Muscle layer of colon (tissue), 2 donors: Measurements from ENCODE around the gene TM7SF3.
"Not testable (repeated sequence)": the region's sequence is repeated elsewhere in the genome, so short reads cannot be mapped to it uniquely, and the experiment has no call there.

Source experiments
- H3K27ac ChIP-seq: one replicate; pipeline ENCODE4 v1.7.0; 2013; ENCODE audit warnings: low read depth, mild to moderate bottlenecking, low read length, moderate library complexity
- H3K27me3 ChIP-seq, 2 donors: one replicate each; pipeline ENCODE4 v1.7.0; 2013; ENCODE audit warnings: low read length in 2 of 2, mild to moderate bottlenecking in 2 of 2; ENCODE audit not compliant: insufficient read depth in 2 of 2, control insufficient read depth in 1 of 2
- H3K36me3 ChIP-seq: one replicate; pipeline ENCODE4 v1.7.0; 2013; ENCODE audit warnings: mild to moderate bottlenecking, low read length; ENCODE audit not compliant: insufficient read depth
- H3K4me1 ChIP-seq: one replicate; pipeline ENCODE4 v1.7.0; 2013; ENCODE audit warnings: mild to moderate bottlenecking, low read length; ENCODE audit not compliant: insufficient read depth
- H3K4me3 ChIP-seq, 2 donors: one replicate each; pipeline ENCODE4 v1.7.0; 2013; ENCODE audit warnings: low read length in 2 of 2, low read depth in 1 of 2, mild to moderate bottlenecking in 1 of 2, moderate library complexity in 1 of 2
- H3K9ac ChIP-seq: one replicate; pipeline ENCODE4 v1.7.0; 2013; ENCODE audit warnings: low read length
- H3K9me3 ChIP-seq: one replicate; pipeline ENCODE4 v1.7.0; 2013; ENCODE audit warnings: mild to moderate bottlenecking, low read length
- donor health status: abdominal sarcoma.
- donor health status: Adenocarcinoma of cecum.

TM7SF3 gene

DNA sequence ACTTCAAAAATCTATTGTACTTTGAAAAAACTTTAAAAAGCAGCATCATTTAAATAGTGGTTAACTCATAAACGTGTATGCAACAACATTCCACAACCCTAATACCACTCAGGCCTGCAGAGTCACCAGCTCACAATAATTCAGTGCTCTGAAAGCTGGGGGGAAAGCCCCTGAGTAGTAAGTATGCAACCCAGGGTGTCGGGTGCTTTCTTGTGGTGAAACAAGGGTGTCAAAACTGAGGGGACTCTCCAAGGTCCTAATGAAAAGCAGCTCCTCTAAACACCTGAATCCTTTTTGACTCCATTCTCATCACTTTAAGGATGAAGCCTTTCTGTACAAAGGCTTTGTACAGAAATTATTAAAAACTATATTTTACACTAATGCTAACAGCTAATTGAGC is 42.2 kb downstream of the TM7SF3 start:
- H3K9me3 ChIP-seq: no peaks in the 10 kb centered on the region
- no peaks in the 10 kb centered on the region for H3K27me3 ChIP-seq
- H3K27ac ChIP-seq: no peak overlapping the region
- H3K9ac ChIP-seq: no peak overlapping the region
- H3K4me1 ChIP-seq: no peaks in the 10 kb centered on the region
- H3K36me3 ChIP-seq: peaks cover 33% of the 10 kb centered on the region
- H3K4me3 ChIP-seq: no peak overlapping the region

- peaks cover 34% of the 10 kb centered on the region for H3K36me3 ChIP-seq
- H3K4me1 ChIP-seq: no peaks in the 10 kb centered on the region
- no peak overlapping the region for H3K4me3 ChIP-seq
- no peak overlapping the region for H3K9ac ChIP-seq
- H3K27ac ChIP-seq: no peak overlapping the region
- H3K9me3 ChIP-seq: no peaks in the 10 kb centered on the region
- H3K27me3 ChIP-seq: no peaks in the 10 kb centered on the region
These were observed 44.0 kb downstream of the TM7SF3 start for GRCh38 chr12:26970136-26970535.

- Histone ChIP-seq H3K27me3 (no peaks in the 10 kb centered on the region), H3K36me3 (peaks cover 32% of the 10 kb centered on the region), H3K4me1 (no peaks in the 10 kb centered on the region)
These were observed 47.3 kb downstream of the TM7SF3 start for GRCh38 chr12:26966842-26967241.

GRCh38 chr12:26963413-26963812 is 50.8 kb downstream of the TM7SF3 start:
- H3K9me3 ChIP-seq: no peaks in the 10 kb centered on the region
- H3K36me3 ChIP-seq: peaks cover 16% of the 10 kb centered on the region
- H3K27me3 ChIP-seq: no peaks in the 10 kb centered on the region
- H3K4me1 ChIP-seq: no peaks in the 10 kb centered on the region
- H3K9ac ChIP-seq: no peak overlapping the region
- no peak overlapping the region for H3K4me3 ChIP-seq
- no peak overlapping the region for H3K27ac ChIP-seq

More at GRCh38 chr12:26966842-26967241, 47.3 kb downstream of the TM7SF3 start:
- H3K9me3 ChIP-seq: no peaks in the 10 kb centered on the region
- H3K4me3 ChIP-seq: no peak overlapping the region
- H3K27ac ChIP-seq: no peak overlapping the region
- no peak overlapping the region for H3K9ac ChIP-seq

DNA sequence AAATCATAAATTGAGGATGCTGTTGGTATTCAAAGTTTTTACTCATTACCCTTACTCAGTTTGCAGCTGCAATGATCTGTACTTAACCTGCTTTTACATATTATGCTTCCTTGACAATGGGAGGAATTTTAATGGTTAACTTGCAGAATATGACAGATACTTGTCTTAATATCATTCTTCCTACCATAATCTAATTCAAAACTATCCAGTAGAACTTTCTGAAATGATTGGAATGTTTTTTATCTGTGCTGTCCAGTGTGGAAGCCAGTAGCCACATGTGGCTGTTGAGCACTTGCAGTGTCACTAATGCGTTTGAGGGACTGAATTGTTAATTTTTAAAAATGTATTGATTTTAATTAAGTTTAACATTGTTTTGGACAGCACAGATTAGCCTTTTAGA is 52.4 kb downstream of the TM7SF3 start:
- no peak overlapping the region for H3K27ac ChIP-seq
- no peak overlapping the region for H3K4me3 ChIP-seq
- H3K9ac ChIP-seq: no peak overlapping the region
- H3K36me3 ChIP-seq: peaks cover 20% of the 10 kb centered on the region
- no peaks in the 10 kb centered on the region for H3K4me1 ChIP-seq
- H3K9me3 ChIP-seq: no peaks in the 10 kb centered on the region
- no peaks in the 10 kb centered on the region for H3K27me3 ChIP-seq

DNA sequence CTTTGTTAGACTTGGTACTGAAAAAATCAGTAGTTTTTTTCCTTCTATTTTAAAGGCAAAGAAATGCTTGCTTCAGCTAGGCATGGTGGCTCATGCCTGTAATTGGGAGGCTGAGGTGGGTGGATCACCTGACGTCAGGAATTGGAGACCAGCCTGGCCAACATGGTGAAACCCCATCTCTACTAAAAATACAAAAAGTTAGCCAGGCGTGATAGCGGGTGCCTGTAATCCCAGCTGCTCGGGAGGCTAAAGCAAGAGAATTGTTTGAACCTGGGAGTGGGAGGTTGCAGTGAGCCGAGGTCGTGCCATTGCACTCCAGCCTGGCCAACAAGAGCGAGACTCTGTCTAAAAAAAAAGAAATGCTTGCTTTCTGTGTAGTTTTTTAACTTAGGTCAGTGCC is 52.8 kb downstream of the TM7SF3 start:
- not testable (repeated sequence) for H3K27ac ChIP-seq, H3K9ac ChIP-seq, H3K27me3 ChIP-seq, H3K4me3 ChIP-seq, H3K4me1 ChIP-seq, H3K9me3 ChIP-seq
- H3K36me3 ChIP-seq: peaks cover 20% of the 10 kb centered on the region

GRCh38 chr12:26954027-26954426 is 60.2 kb downstream of the TM7SF3 start:
- Histone ChIP-seq H3K4me1 (peaks cover 4% of the 10 kb centered on the region), H3K4me3 (no peak overlapping the region), H3K27me3 (no peaks in the 10 kb centered on the region), H3K36me3 (peaks cover 18% of the 10 kb centered on the region), H3K27ac (no peak overlapping the region), H3K9ac (no peak overlapping the region), H3K9me3 (no peaks in the 10 kb centered on the region)

GRCh38 chr12:26953447-26953846 is 60.7 kb downstream of the TM7SF3 start:
- Histone ChIP-seq H3K27ac (no peak overlapping the region), H3K9ac (no peak overlapping the region), H3K4me3 (no peak overlapping the region), H3K4me1 (peaks cover 4% of the 10 kb centered on the region), H3K36me3 (peaks cover 18% of the 10 kb centered on the region), H3K27me3 (no peaks in the 10 kb centered on the region), H3K9me3 (no peaks in the 10 kb centered on the region)

- Histone ChIP-seq H3K4me3 (no peak overlapping the region), H3K9ac (no peak overlapping the region), H3K27me3 (no peaks in the 10 kb centered on the region), H3K36me3 (no peaks in the 10 kb centered on the region), H3K9me3 (no peaks in the 10 kb centered on the region), H3K27ac (no peak overlapping the region), H3K4me1 (peaks cover under 1% of the 10 kb centered on the region)
These were observed 65.9 kb downstream of the TM7SF3 start for GRCh38 chr12:26948309-26948708.

DNA sequence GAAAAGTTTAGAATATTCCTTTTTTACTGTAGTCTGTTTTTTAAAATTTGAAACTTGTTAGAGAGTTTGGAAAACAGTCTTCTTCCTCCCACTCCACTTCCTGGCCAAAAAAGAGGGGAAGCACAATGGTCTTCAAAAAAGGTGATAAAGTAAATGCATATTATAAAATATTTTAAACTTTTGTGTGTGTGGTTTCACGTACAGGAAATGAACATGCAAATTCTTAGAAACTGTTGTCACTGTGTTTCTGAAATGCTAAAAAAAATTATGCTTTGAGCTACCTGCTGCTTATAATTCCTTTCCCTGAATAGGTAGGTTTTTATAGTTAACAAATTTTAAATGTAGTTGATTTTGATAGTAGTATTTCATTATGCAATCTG is 73.0 kb downstream of the TM7SF3 start:
- H3K4me1 ChIP-seq: peaks cover 15% of the 10 kb centered on the region
- no peaks in the 10 kb centered on the region for H3K9me3 ChIP-seq
- no peaks in the 10 kb centered on the region for H3K27me3 ChIP-seq
- no peaks in the 10 kb centered on the region for H3K36me3 ChIP-seq
- no peak overlapping the region for H3K27ac ChIP-seq
- H3K9ac ChIP-seq: no peak overlapping the region
- no peak overlapping the region for H3K4me3 ChIP-seq

GRCh38 chr12:26940516-26941214 is 73.5 kb downstream of the TM7SF3 start:
- Histone ChIP-seq H3K4me3 (no peak overlapping the region), H3K36me3 (no peaks in the 10 kb centered on the region), H3K27me3 (no peaks in the 10 kb centered on the region), H3K27ac (no peak overlapping the region), H3K4me1 (peaks cover 20% of the 10 kb centered on the region), H3K9ac (no peak overlapping the region), H3K9me3 (no peaks in the 10 kb centered on the region)

GRCh38 chr12:26939953-26940352 is 74.2 kb downstream of the TM7SF3 start:
- H3K9me3 ChIP-seq: no peaks in the 10 kb centered on the region
- H3K27me3 ChIP-seq: no peaks in the 10 kb centered on the region
- H3K4me1 ChIP-seq: peaks cover 21% of the 10 kb centered on the region
- no peaks in the 10 kb centered on the region for H3K36me3 ChIP-seq
- no peak overlapping the region for H3K9ac ChIP-seq
- no peak overlapping the region for H3K4me3 ChIP-seq
- no peak overlapping the region for H3K27ac ChIP-seq
